ENCODE data around the gene UBA1. TPM values are rescaled to one million over a fixed set of nuclear protein-coding genes. Genes with fewer than 3 reads are reported as not detected.

UBA1 gene
- total and polyA plus RNA-seq, 10 of the 15 experiments (the other 5 are each of a cell fraction or from before 2014, with no cell fraction given) = 60.4 to 314 (median 216) TPM

DNA sequence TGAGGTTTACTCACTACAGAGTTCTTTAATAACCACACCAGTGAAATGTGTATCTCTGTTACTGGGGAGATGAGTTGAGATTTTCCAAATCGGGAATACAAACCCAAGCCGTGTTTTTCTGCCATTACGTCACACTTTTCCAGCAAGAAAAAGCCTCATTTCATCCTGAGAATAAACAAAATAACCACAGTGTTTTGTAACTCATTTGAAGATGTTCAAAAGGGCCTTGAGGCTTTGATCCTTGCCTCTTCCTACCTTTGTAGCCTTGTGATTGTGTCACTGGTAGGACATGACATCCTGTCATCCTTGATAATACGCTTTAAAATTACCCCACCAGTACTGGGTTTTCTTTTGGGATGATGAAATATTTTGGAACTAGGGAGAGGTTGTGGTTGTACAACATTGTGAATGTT lies 42.1 kb downstream of the UBA1 start (continued):
- TF ChIP-seq, protein P1, sequence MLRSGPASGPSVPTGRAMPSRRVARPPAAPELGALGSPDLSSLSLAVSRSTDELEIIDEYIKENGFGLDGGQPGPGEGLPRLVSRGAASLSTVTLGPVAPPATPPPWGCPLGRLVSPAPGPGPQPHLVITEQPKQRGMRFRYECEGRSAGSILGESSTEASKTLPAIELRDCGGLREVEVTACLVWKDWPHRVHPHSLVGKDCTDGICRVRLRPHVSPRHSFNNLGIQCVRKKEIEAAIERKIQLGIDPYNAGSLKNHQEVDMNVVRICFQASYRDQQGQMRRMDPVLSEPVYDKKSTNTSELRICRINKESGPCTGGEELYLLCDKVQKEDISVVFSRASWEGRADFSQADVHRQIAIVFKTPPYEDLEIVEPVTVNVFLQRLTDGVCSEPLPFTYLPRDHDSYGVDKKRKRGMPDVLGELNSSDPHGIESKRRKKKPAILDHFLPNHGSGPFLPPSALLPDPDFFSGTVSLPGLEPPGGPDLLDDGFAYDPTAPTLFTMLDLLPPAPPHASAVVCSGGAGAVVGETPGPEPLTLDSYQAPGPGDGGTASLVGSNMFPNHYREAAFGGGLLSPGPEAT (IDR thresholded peaks at IDR 0.05; ENCODE audit: low read depth) = no peak
- no peak for TF ChIP-seq LARP7 (IDR thresholded peaks at IDR 0.05)
- no peak for TF ChIP-seq EP300 (IDR thresholded peaks at IDR 0.05; ENCODE audit: borderline replicate concordance in 1 of 2, control insufficient read depth in 1 of 2, low read depth in 2 of 2, low read length in 2 of 2)
- TF ChIP-seq SIN3A (IDR thresholded peaks at IDR 0.05; ENCODE audit: low read depth, low read length) = no peak
- TF ChIP-seq, protein P2, sequence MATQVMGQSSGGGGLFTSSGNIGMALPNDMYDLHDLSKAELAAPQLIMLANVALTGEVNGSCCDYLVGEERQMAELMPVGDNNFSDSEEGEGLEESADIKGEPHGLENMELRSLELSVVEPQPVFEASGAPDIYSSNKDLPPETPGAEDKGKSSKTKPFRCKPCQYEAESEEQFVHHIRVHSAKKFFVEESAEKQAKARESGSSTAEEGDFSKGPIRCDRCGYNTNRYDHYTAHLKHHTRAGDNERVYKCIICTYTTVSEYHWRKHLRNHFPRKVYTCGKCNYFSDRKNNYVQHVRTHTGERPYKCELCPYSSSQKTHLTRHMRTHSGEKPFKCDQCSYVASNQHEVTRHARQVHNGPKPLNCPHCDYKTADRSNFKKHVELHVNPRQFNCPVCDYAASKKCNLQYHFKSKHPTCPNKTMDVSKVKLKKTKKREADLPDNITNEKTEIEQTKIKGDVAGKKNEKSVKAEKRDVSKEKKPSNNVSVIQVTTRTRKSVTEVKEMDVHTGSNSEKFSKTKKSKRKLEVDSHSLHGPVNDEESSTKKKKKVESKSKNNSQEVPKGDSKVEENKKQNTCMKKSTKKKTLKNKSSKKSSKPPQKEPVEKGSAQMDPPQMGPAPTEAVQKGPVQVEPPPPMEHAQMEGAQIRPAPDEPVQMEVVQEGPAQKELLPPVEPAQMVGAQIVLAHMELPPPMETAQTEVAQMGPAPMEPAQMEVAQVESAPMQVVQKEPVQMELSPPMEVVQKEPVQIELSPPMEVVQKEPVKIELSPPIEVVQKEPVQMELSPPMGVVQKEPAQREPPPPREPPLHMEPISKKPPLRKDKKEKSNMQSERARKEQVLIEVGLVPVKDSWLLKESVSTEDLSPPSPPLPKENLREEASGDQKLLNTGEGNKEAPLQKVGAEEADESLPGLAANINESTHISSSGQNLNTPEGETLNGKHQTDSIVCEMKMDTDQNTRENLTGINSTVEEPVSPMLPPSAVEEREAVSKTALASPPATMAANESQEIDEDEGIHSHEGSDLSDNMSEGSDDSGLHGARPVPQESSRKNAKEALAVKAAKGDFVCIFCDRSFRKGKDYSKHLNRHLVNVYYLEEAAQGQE (IDR thresholded peaks at IDR 0.05; ENCODE audit: low read depth, low read length) = no peak
- TF ChIP-seq, protein P3, sequence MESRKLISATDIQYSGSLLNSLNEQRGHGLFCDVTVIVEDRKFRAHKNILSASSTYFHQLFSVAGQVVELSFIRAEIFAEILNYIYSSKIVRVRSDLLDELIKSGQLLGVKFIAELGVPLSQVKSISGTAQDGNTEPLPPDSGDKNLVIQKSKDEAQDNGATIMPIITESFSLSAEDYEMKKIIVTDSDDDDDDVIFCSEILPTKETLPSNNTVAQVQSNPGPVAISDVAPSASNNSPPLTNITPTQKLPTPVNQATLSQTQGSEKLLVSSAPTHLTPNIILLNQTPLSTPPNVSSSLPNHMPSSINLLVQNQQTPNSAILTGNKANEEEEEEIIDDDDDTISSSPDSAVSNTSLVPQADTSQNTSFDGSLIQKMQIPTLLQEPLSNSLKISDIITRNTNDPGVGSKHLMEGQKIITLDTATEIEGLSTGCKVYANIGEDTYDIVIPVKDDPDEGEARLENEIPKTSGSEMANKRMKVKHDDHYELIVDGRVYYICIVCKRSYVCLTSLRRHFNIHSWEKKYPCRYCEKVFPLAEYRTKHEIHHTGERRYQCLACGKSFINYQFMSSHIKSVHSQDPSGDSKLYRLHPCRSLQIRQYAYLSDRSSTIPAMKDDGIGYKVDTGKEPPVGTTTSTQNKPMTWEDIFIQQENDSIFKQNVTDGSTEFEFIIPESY (IDR thresholded peaks at IDR 0.05) = no peak
- no peak for TF ChIP-seq DPF2 (IDR thresholded peaks at IDR 0.05)
- TF ChIP-seq, protein P4, sequence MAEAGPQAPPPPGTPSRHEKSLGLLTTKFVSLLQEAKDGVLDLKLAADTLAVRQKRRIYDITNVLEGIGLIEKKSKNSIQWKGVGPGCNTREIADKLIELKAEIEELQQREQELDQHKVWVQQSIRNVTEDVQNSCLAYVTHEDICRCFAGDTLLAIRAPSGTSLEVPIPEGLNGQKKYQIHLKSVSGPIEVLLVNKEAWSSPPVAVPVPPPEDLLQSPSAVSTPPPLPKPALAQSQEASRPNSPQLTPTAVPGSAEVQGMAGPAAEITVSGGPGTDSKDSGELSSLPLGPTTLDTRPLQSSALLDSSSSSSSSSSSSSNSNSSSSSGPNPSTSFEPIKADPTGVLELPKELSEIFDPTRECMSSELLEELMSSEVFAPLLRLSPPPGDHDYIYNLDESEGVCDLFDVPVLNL (IDR thresholded peaks at IDR 0.05; ENCODE audit: low read depth, low read length) = no peak
- no peak for TF ChIP-seq BHLHE40 (IDR thresholded peaks at IDR 0.05; ENCODE audit: borderline replicate concordance in 1 of 2, low read depth in 2 of 2, low read length in 1 of 2)
- no peak for TF ChIP-seq FOS (IDR thresholded peaks at IDR 0.05; ENCODE audit: borderline replicate concordance, extremely low read depth, insufficient read length)
- TF ChIP-seq, protein P5, sequence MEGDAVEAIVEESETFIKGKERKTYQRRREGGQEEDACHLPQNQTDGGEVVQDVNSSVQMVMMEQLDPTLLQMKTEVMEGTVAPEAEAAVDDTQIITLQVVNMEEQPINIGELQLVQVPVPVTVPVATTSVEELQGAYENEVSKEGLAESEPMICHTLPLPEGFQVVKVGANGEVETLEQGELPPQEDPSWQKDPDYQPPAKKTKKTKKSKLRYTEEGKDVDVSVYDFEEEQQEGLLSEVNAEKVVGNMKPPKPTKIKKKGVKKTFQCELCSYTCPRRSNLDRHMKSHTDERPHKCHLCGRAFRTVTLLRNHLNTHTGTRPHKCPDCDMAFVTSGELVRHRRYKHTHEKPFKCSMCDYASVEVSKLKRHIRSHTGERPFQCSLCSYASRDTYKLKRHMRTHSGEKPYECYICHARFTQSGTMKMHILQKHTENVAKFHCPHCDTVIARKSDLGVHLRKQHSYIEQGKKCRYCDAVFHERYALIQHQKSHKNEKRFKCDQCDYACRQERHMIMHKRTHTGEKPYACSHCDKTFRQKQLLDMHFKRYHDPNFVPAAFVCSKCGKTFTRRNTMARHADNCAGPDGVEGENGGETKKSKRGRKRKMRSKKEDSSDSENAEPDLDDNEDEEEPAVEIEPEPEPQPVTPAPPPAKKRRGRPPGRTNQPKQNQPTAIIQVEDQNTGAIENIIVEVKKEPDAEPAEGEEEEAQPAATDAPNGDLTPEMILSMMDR (IDR thresholded peaks at IDR 0.05 in 2 of 3, conservative IDR thresholded peaks at IDR 0.05 in 1 of 3; ENCODE audit: control insufficient read depth in 2 of 3, extremely low read depth in 1 of 3, insufficient read depth in 1 of 3, low read depth in 3 of 3, low read length in 3 of 3) = no peak

All from GM12878 (cell line).